Fibroblast of skin of back (primary cell): ENCODE results near the gene CMBL. TPM values are rescaled to one million over a fixed set of nuclear protein-coding genes. Genes with fewer than 3 reads are reported as not detected.
"Not testable (repeated sequence)": the region's sequence is repeated elsewhere in the genome, so short reads cannot be mapped to it uniquely, and the experiment has no call there.

ENCODE experiments used
- DNase-seq: peaks from one replicate; pipeline ENCODE4 v3.0.0-alpha.2; 2013
- polyA plus RNA-seq, 2 experiments: library from polyadenylated mRNA; unstranded; fragments of 120-200 nt; gene quantifications; one replicate each; pipeline ENCODE4 v1.2.1, GENCODE V29; 2013; ENCODE audit not compliant: insufficient read length in 2 of 2

Gene CMBL
- polyA plus RNA-seq (2013, experiment 1 of 2; ENCODE audit: insufficient read length) = 6.9 TPM
- polyA plus RNA-seq (2013, experiment 2 of 2; ENCODE audit: insufficient read length) = 10.5 TPM

- peak; percentile 48 for DNase-seq
Observed at GRCh38 chr5:10307206-10308148, at the start of gene CMBL. Gene CMBL, minus strand, starts transcription at chr5:10307902. Its CDS starts 17,140 bp downstream, at chr5:10290762.

- DNase-seq = peak; percentile 82
Observed at GRCh38 chr5:10355071-10355889, 47.6 kb upstream of the CMBL start.

DNA sequence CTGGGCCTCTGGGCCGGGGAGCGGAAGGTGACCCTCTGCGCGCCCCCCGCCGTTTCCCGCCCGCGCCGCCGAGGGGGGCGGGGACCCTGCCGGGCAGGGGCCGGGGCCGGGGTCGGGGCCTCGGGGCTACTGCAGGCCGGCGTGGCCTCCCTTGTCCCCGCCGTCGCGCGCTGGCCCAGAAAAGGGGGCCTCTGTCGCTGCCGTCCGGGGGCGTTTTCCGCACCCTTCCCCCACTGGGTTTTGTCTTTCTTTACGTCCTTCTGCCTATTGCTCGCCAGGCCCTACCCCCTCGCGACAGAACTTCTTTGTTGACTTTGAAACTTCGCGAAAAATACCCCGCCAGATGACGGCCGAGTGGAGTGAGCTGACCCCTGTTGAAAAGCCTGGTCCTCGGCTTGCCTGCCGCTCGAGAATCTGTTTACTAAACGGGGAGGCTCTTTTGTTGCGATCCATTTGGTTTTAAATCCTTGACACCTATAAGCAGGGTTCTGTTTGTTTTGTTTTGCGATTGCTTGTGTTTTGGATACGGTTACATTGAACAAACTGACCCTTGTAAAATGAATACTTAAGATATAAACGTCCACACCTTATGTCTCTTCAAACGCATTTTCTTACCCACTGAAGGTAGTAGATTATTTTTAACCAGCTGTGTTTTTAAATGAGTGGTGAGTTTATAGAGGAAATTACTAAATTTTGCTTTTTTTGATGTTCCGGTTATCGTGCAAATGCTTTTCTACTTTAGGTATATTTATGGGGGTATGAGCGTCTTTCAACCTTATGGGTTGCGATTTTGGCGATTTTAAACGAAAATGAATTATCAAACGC is 46.6 kb upstream of the CMBL start:
- DNase-seq = peak; percentile 54

DNA sequence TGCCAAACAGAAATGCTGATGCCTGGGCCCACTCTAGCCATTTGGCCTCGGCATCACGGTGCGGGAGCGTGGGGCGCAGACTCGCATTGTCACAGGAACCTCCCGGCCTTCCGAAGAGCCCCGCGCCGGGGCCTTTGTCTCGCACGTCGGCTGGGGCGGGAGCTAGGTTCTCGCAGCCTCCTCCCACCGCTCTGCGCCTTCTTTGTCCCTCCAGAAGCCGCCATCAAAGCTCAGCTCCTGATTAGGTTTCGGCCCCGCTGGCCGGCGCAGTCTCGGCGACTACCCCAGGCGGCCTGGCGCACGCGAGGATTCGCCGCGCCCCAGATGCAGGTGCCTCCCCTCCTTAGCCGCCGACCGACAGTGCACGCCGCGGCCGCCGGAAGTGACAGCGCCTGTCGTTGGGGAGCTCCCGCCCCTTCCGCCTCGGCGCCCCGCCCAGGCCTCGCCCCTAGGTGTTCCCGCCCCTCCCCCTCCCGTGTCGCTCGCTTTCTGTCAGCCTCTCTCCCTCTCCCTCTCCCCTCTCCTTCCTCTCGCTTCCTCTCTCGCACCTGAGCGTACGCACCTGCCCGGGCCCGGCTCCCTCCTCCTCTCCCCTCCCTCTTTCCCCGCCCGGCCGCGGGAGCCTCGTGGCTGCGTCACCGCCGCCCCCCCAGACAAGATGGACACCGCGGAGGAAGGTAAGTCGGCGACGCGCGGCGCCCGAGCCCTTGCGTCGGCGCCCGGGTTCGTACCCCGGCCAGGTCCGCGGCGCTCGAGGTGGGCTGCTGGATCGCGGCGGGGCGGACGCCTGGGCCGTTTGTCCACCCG is 45.7 kb upstream of the CMBL start, which contains the start of gene MARCHF6:
Gene MARCHF6 (plus strand): TSS at position 455 of the 807 bp plus-strand sequence. CDS start 204 bp downstream, at position 659.
- peak; percentile 92 for DNase-seq

DNA sequence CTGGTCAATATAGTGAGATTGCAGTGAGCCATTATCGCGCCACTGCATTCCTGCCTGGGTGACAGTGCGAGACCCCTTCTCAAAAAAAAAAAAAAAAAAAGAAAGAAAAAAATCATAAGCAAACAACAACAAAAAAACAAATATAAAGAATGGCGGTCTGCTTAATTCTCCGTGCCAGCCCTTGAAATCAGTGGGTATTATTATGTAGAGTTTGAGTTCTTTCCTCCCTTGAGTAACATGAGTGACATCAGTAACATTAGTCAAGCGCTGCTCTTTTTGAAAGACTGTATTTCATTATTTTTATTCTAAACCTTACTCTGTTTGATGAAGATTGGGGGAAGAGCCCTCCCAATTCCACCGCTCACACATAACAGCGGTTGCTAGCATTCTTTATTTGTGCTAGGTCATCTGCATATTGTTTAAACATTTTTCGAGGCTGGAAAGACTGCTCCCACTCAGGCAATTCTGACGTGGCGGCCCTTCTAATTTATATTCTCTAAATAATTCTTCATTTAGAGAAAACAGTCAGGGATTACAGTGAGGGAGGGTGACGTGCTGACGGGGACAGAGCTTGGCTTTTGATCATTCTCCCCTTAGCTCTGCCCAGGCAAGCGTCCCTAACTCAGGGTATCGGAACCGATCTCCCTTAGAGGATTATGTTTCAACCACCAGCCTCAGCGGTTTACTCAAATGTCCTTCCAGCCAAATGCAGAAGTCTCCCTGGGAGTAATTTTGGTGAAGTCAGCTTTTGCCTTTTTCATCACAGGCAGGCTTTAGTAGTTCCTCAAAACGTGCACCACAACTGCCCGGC is 44.9 kb upstream of the CMBL start:
- peak; percentile 38 for DNase-seq

DNA sequence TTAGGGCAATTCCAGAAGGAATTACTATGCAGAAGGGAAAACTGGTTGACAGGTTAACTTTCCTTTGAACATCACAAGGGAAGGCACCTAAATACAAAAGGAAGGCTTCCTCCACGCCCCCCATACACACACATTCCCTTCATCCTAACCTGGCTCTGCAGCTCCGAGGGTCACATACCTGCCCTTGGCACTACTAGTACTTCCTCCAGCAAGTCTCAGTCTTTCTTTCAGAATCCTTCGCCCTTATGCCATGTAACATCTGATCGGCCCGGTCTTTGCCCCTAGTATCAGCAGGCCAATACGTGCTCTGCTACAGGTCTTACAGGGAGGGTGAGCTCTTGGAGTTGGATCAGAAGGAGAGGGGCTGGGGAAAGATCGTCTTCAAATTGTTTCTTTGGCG is 44.2 kb upstream of the CMBL start:
- no peak for DNase-seq

- DNase-seq = peak; percentile 82
Observed at GRCh38 chr5:10351199-10351905, 43.6 kb upstream of the CMBL start.

DNA sequence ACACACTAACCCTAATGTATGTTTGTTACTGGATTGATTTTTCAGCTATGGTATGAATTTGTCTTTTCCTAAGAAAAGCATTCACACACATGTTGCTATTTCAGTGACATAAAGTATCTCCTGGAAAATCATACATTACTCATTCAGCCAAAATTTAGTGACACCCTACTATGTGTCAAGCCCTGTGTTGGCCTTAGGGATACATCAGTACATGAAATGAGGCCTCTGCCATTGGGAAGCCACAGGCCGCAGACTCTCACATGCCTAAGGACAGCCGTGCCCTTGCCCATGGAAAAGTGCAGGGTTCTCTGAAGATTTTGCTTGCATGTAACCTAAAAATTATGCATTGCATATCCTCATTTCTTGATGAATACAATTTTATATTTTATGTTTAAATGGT is 40.6 kb upstream of the CMBL start:
- no peak for DNase-seq

DNA sequence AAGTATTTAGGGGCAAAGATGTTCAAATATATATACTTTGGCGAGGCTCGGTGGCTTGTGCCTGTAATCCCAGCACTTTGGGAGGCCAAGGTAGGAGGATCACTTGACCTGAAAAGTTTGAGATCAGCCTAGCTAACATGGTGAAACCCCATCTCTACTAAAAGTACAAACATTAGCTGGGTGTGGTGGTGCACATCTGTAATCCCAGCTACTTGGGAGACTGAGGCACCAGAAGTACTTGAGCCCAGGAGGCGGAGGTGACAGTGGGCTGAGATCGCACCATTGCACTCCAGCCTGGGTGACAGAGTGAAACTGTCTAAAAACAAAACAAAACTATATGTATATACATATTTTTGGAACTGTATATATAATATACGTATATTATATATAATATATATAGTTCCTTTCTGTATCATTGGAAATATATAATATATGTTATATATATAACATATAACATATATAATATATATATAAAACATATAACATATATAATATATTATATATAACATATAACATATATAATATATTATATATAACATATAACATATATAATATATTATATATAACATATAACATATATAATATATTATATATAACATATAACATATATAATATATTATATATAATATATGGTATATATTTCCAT is 36.9 kb upstream of the CMBL start:
- DNase-seq = not testable (repeated sequence)

DNA sequence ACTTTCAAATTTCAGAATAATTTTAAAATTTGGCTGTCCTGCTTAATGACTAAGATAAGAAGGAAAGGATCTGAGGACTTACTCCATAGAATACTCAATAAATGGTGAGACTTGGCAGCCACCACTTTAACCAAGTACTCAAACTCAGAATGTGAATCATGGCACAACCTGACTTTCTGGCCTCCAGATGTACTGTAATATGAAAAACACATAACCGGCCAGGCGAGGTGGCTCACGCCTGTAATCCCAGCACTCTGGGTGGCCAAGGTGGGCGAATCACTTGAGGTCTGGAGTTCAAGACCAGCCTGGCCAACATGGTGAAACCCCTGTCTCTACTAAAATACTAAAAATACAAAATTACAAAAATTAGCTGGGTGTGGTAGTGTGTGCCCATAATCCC is 35.8 kb upstream of the CMBL start:
- no peak for DNase-seq

GRCh38 chr5:10339958-10340357 is 32.3 kb upstream of the CMBL start:
- no peak for DNase-seq

- no peak for DNase-seq
Observed at GRCh38 chr5:10339058-10339811, 31.5 kb upstream of the CMBL start.

GRCh38 chr5:10338686-10339057 is 31.0 kb upstream of the CMBL start:
- no peak for DNase-seq

- DNase-seq = no peak
Observed at GRCh38 chr5:10337986-10338385, 30.3 kb upstream of the CMBL start.

- DNase-seq = no peak
Observed at GRCh38 chr5:10337107-10337506, 29.4 kb upstream of the CMBL start.

DNA sequence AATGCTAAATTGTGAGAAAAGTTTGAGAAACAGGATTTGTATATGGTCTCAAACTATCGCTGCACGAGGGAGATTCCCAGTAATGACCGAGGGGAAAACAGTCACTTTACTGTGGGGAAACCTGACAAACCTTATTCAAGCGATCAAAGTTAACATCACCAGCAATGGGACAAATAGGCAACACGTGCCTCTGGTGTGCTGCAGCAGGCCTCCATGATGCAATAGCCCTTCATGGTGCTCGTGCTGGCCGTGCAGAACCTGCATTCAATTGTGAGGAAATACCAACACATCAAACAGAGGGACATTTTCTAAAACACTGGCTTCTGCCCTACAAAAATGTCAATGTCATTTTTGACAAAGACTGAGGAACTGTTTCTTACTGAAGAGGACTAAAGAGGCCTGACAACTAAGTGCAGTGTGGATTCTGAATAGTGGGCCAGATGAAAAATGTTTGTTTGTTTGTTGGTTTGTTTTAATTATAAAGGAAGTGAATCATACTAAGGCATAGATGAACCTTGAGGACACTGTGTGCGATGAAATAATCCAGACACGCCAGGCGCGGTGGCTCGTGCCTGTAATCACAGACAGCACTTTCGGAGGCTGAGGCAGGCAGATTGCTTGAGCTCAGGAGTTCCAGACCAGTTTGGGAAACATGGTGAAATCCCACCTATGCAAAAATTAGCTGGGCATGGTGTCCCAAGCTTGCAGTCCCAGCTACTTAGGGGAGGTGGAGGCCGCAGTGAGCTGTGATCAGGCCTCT is 28.2 kb upstream of the CMBL start:
- no peak for DNase-seq

GRCh38 chr5:10334831-10335230 is 27.1 kb upstream of the CMBL start:
- DNase-seq = no peak
